ENCODE results near the gene ZRSR2.
"Not testable (repeated sequence)": the region's sequence is repeated elsewhere in the genome, so short reads cannot be mapped to it uniquely, and the experiment has no call there.

ZRSR2 gene

GRCh38 chrX:15789979-15790768 is at the start of gene ZRSR2:
Gene ZRSR2, plus strand, starts transcription at chrX:15790484. Its CDS starts 12 bp downstream, at chrX:15790496.
- peak; percentile 89 for DNase-seq

GRCh38 chrX:15744181-15744867 is 46.0 kb upstream of the ZRSR2 start:
- DNase-seq: no peak

GRCh38 chrX:15745179-15745578 is 45.1 kb upstream of the ZRSR2 start:
- DNase-seq: no peak

GRCh38 chrX:15746651-15747050 is 43.6 kb upstream of the ZRSR2 start:
- DNase-seq: not testable (repeated sequence)

GRCh38 chrX:15747626-15748173 is 42.6 kb upstream of the ZRSR2 start:
- DNase-seq: no peak

GRCh38 chrX:15748841-15749240 is 41.4 kb upstream of the ZRSR2 start:
- DNase-seq: no peak

GRCh38 chrX:15749642-15750610 is 40.4 kb upstream of the ZRSR2 start:
- no peak for DNase-seq

- DNase-seq: no peak
Measured at GRCh38 chrX:15750611-15751154, 39.6 kb upstream of the ZRSR2 start.

GRCh38 chrX:15751155-15751819 is 39.0 kb upstream of the ZRSR2 start:
- no peak for DNase-seq

GRCh38 chrX:15755091-15755490 is 35.2 kb upstream of the ZRSR2 start:
- no peak for DNase-seq

GRCh38 chrX:15758140-15758539 is 32.1 kb upstream of the ZRSR2 start:
- DNase-seq: no peak

GRCh38 chrX:15759886-15760285 is 30.4 kb upstream of the ZRSR2 start:
- not testable (repeated sequence) for DNase-seq

GRCh38 chrX:15761564-15762191 is 28.6 kb upstream of the ZRSR2 start:
- no peak for DNase-seq

- DNase-seq: no peak
Measured at GRCh38 chrX:15769300-15769954, 20.9 kb upstream of the ZRSR2 start.

GRCh38 chrX:15781961-15782699 is 8.2 kb upstream of the ZRSR2 start:
- DNase-seq: peak; percentile 26

GRCh38 chrX:15785176-15785750 is 5.0 kb upstream of the ZRSR2 start:
- DNase-seq: no peak

GRCh38 chrX:15786915-15787314 is 3.4 kb upstream of the ZRSR2 start:
- no peak for DNase-seq

GRCh38 chrX:15790769-15791290 is 546 bp downstream of the ZRSR2 start:
- DNase-seq: no peak

GRCh38 chrX:15797707-15798106 is 7.4 kb downstream of the ZRSR2 start:
- DNase-seq: no peak

Measured in activated naive CD4-positive, alpha-beta T cell treated with Interleukin-2 at 50 U/mL for 16 hours (primary cell).